HL-60 (cell line): ENCODE measurements around the gene CACNG8.

Experiments
- CTCF ChIP-seq: IDR thresholded peaks from one replicate; pipeline ENCODE4 v1.5.1; 2011; ENCODE audit warnings: low read length, control low read depth, inconsistent platforms; ENCODE audit not compliant: insufficient read depth
- POLR2AphosphoS5 ChIP-seq: IDR thresholded peaks from 2 replicates; pipeline ENCODE4 v1.6.1; 2012; ENCODE audit warnings: low read depth
- REST ChIP-seq: IDR thresholded peaks from 2 replicates; pipeline ENCODE4 v1.6.1; 2012; ENCODE audit warnings: low read depth; ENCODE audit not compliant: insufficient replicate concordance

GRCh38 chr19:53977429-53977990, 14.8 kb downstream of the CACNG8 start:
- no peak for TF ChIP-seq CTCF
- no peak for TF ChIP-seq REST
- no peak for TF ChIP-seq POLR2AphosphoS5
